CD4-positive, alpha-beta T cell treated with Interferon gamma for 1 hour (primary cell): ENCODE measurements around the gene HSF4.

Experiments
- DNase-seq: peaks from one replicate; pipeline ENCODE4 v3.0.0-alpha.2; 2020

The HSF4 gene

GRCh38 chr16:67150047-67150832 is 14.3 kb upstream of the HSF4 start:
- DNase-seq, result peak; percentile 21

- DNase-seq, result no peak
Measured at GRCh38 chr16:67150833-67151396, 13.6 kb upstream of the HSF4 start, which contains the start of gene B3GNT9. Gene B3GNT9, minus strand, starts transcription at chr16:67150998. Its CDS starts 513 bp downstream, at chr16:67150485.

GRCh38 chr16:67151431-67152097 is 13.0 kb upstream of the HSF4 start:
- DNase-seq, result no peak

GRCh38 chr16:67154578-67155294 is 9.8 kb upstream of the HSF4 start:
- DNase-seq, result no peak

GRCh38 chr16:67155295-67156142 is 9.0 kb upstream of the HSF4 start:
- peak; percentile 72 for DNase-seq

GRCh38 chr16:67156143-67156844 is 8.3 kb upstream of the HSF4 start:
- no peak for DNase-seq

- no peak for DNase-seq
Measured at GRCh38 chr16:67157106-67157748, 7.3 kb upstream of the HSF4 start.

- peak; percentile 25 for DNase-seq
Measured at GRCh38 chr16:67157892-67158635, 6.5 kb upstream of the HSF4 start.

GRCh38 chr16:67158637-67159600 is 5.6 kb upstream of the HSF4 start:
- peak; percentile 85 for DNase-seq

GRCh38 chr16:67161595-67162058 is 2.9 kb upstream of the HSF4 start:
- no peak for DNase-seq

GRCh38 chr16:67162506-67163163 is 1.9 kb upstream of the HSF4 start:
- no peak for DNase-seq

- DNase-seq, result no peak
Measured at GRCh38 chr16:67163164-67163998, 1.2 kb upstream of the HSF4 start.

GRCh38 chr16:67163999-67164558 is 466 bp upstream of the HSF4 start:
- no peak for DNase-seq

- no peak for DNase-seq
Measured at GRCh38 chr16:67165121-67166078, 855 bp downstream of the HSF4 start.

- no peak for DNase-seq
Measured at GRCh38 chr16:67166110-67166547, 1.6 kb downstream of the HSF4 start.
